HPDE6-E6E7 (cell line): ENCODE data around the gene TBC1D1.

Experiments used
- DNase-seq: peaks from one replicate; pipeline ENCODE4 v3.0.0; 2011; ENCODE audit warnings: missing footprints; ENCODE audit errors: extremely low spot score

TBC1D1 gene

GRCh38 chr4:38049545-38050170 lies 158.8 kb downstream of the TBC1D1 start:
- DNase-seq: peak; percentile 48

GRCh38 chr4:38050560-38051350 lies 159.9 kb downstream of the TBC1D1 start:
- no peak for DNase-seq

GRCh38 chr4:38055566-38055965 lies 164.7 kb downstream of the TBC1D1 start:
- no peak for DNase-seq

GRCh38 chr4:38056011-38056685 lies 165.3 kb downstream of the TBC1D1 start:
- DNase-seq: no peak

GRCh38 chr4:38058151-38058550 lies 167.3 kb downstream of the TBC1D1 start:
- DNase-seq: no peak

- no peak for DNase-seq
Measured at GRCh38 chr4:38060829-38061431, 170.0 kb downstream of the TBC1D1 start.

- peak; percentile 62 for DNase-seq
Measured at GRCh38 chr4:38062088-38062775, 171.3 kb downstream of the TBC1D1 start.

GRCh38 chr4:38062776-38063097 lies 171.9 kb downstream of the TBC1D1 start:
- DNase-seq: no peak

- no peak for DNase-seq
Measured at GRCh38 chr4:38065176-38065575, 174.3 kb downstream of the TBC1D1 start.

GRCh38 chr4:38065900-38066299 lies 175.0 kb downstream of the TBC1D1 start:
- no peak for DNase-seq

- no peak for DNase-seq
Measured at GRCh38 chr4:38067499-38067898, 176.6 kb downstream of the TBC1D1 start.

- no peak for DNase-seq
Measured at GRCh38 chr4:38068107-38068506, 177.2 kb downstream of the TBC1D1 start.

GRCh38 chr4:38069271-38069760 lies 178.4 kb downstream of the TBC1D1 start:
- DNase-seq: peak; percentile 82

- DNase-seq: no peak
Measured at GRCh38 chr4:38071801-38072431, 181.0 kb downstream of the TBC1D1 start.

- no peak for DNase-seq
Measured at GRCh38 chr4:38072578-38072977, 181.7 kb downstream of the TBC1D1 start.

GRCh38 chr4:38073596-38074234 lies 182.8 kb downstream of the TBC1D1 start:
- DNase-seq: no peak

GRCh38 chr4:38075370-38076152 lies 184.7 kb downstream of the TBC1D1 start:
- no peak for DNase-seq

- DNase-seq: no peak
Measured at GRCh38 chr4:38076153-38076669, 185.3 kb downstream of the TBC1D1 start.

- no peak for DNase-seq
Measured at GRCh38 chr4:38077791-38078489, 187.1 kb downstream of the TBC1D1 start.
